Heart left ventricle (tissue), 13 donors: ENCODE results near the gene FAM171A1.
A peak's percentile ranks its signal among the peaks of the same experiment; 100 is the strongest.

Experiments used
- CTCF ChIP-seq, 12 donors: fragments of 200-600 bp; sonication (generic) in 4 of 12; IDR thresholded peaks; one replicate each; pipeline versions ENCODE4 v1.5.0 to v1.8.0; 2018 to 2022; ENCODE audit warnings: antibody characterized with exemption in 12 of 12, mild to moderate bottlenecking in 5 of 12
- POLR2A ChIP-seq, 2 donors: fragments of 450-650 bp; IDR thresholded peaks; one replicate each; pipeline ENCODE4 v1.6.1; 2017; ENCODE audit warnings: antibody characterized with exemption in 2 of 2, mild to moderate bottlenecking in 2 of 2, moderate library complexity in 2 of 2
- donor health status: ischemic (EF 13 %, LVEDD 7.1; RV severe dilation, severe dysfunction).
- donor health status: DM: no; HTN: yes; CAD: no.
- donor health status: DM: no; HTN: no; CAD: no.
- donor health status: ischemic (EF 25% LVEDD 6.9; RV normal size, moderate dysfunction).
- donor health status: ischemic (EF 25% LVEDD 5.7; RV mildly dilated, moderate dysfunction).
- donor health status: ischemic (EF 35%, LVEDD 5.7; RV mildly dilated, moderate dysfunction).
- donor health status: nonischemic (EF 11% LVEDD 7.7; RV severe dilation, severe dysfunction).
- donor health status: DM: yes; HTN: yes; CAD: no.
- donor health status: PGD.
- donor health status: ischemic (EF 29% LVEDD 5.4; RV normal size, mild dysfunction).
- donor health status: nonischemic (EF 23%, LVEDD 6.1; RV moderate dilation, normal function).

- peak; percentile 74 to 96 (median 86) for TF ChIP-seq CTCF (IDR thresholded peaks at IDR 0.05)
- TF ChIP-seq POLR2A (IDR thresholded peaks at IDR 0.05) = no peak
Measured at GRCh38 chr10:15419279-15419874, 48.3 kb upstream of the FAM171A1 start.
